Neural progenitor cell (in vitro differentiated cells): ENCODE data around the gene CERS1. TPM values are rescaled to one million over a fixed set of nuclear protein-coding genes. Genes with fewer than 3 reads are reported as not detected.

Experiments
- DNase-seq: peaks from one replicate; pipeline ENCODE4 v3.0.0-alpha.2; 2016; ENCODE audit warnings: low spot score
- H2AFZ ChIP-seq: fragments of 200-600 bp; sonication (generic); replicated peaks from 2 replicates; pipeline ENCODE4 v1.6.1; 2016; ENCODE audit warnings: antibody characterized with exemption
- H3F3A ChIP-seq: fragments of 200-600 bp; sonication (generic); 2 replicates; pipeline ENCODE4 v1.6.1; 2016; ENCODE audit warnings: antibody characterized with exemption, low read depth
- H3K27ac ChIP-seq: fragments of 200-600 bp; sonication (generic); 2 replicates; pipeline ENCODE4 v1.5.1; 2016; ENCODE audit warnings: mild to moderate bottlenecking
- H3K27me3 ChIP-seq: fragments of 200-600 bp; sonication (generic); 2 replicates; pipeline ENCODE4 v1.6.1; 2016; ENCODE audit warnings: mild to moderate bottlenecking, moderate library complexity
- H3K36me3 ChIP-seq: fragments of 200-600 bp; sonication (generic); 2 replicates; pipeline ENCODE4 v1.5.1; 2016
- H3K4me1 ChIP-seq: fragments of 200-600 bp; sonication (generic); 2 replicates; pipeline ENCODE4 v1.6.1; 2016; ENCODE audit warnings: mixed run types
- H3K4me2 ChIP-seq: fragments of 200-600 bp; sonication (generic); 2 replicates; pipeline ENCODE4 v1.6.1; 2016
- H3K4me3 ChIP-seq: fragments of 200-600 bp; sonication (generic); 2 replicates; pipeline ENCODE4 v1.5.1; 2016
- H3K79me2 ChIP-seq: fragments of 200-600 bp; sonication (generic); 2 replicates; pipeline ENCODE4 v1.6.1; 2016; ENCODE audit warnings: low read depth
- H3K9ac ChIP-seq: fragments of 200-600 bp; sonication (generic); 2 replicates; pipeline ENCODE4 v1.6.1; 2016
- H3K9me3 ChIP-seq: fragments of 200-600 bp; sonication (generic); 2 replicates; pipeline ENCODE4 v1.5.1; 2016; ENCODE audit warnings: low read depth
- H4K20me1 ChIP-seq: fragments of 200-600 bp; sonication (generic); 2 replicates; pipeline ENCODE4 v1.6.1; 2016; ENCODE audit warnings: low read depth
- H3K27ac Mint-ChIP-seq: 3 replicates; pipeline ENCODE4 v1.8.0; 2021; ENCODE audit warnings: mixed read lengths
- H3K27me3 Mint-ChIP-seq: 2 replicates; pipeline ENCODE4 v1.8.0; 2022; ENCODE audit warnings: low read depth, mild to moderate bottlenecking, inconsistent platforms, moderate library complexity, mixed read lengths; ENCODE audit not compliant: insufficient read depth
- H3K36me3 Mint-ChIP-seq: 3 replicates; pipeline ENCODE4 v1.8.0; 2021; ENCODE audit warnings: mixed read lengths
- H3K4me1 Mint-ChIP-seq: 3 replicates; pipeline ENCODE4 v1.8.0; 2021; ENCODE audit warnings: mixed read lengths
- H3K4me3 Mint-ChIP-seq: 3 replicates; pipeline ENCODE4 v1.8.0; 2021; ENCODE audit warnings: mild to moderate bottlenecking, moderate library complexity, mixed read lengths
- H3K9me3 Mint-ChIP-seq: 3 replicates; pipeline ENCODE4 v1.8.0; 2020; ENCODE audit warnings: mixed read lengths
- CTCF ChIP-seq: fragments of 200-600 bp; sonication (generic); IDR thresholded peaks from 2 replicates; pipeline ENCODE4 v1.5.1; 2017; ENCODE audit warnings: antibody characterized with exemption, mild to moderate bottlenecking
- EZH2 ChIP-seq: fragments of 200-600 bp; sonication (generic); IDR thresholded peaks from 2 replicates; pipeline ENCODE4 v1.6.1; 2017; ENCODE audit warnings: antibody characterized with exemption, mild to moderate bottlenecking, moderate library complexity
- EZH2phosphoT487 ChIP-seq: fragments of 200-600 bp; sonication (generic); IDR thresholded peaks from 2 replicates; pipeline ENCODE4 v1.6.1; 2017; ENCODE audit warnings: antibody characterized with exemption
- total RNA-seq: library from RNA; depleted of rRNA; stranded (reverse); fragments of >200 nt; gene quantifications from 2 replicates; pipeline ENCODE4 v1.2.3, GENCODE V29; 2015; ENCODE audit warnings: low replicate concordance

The CERS1 gene
- total RNA-seq, 1 donor from 2014 or later: 1.9 TPM

GRCh38 chr19:18846862-18847548 lies 49.0 kb downstream of the CERS1 start:
- Histone ChIP-seq H3K36me3 (no peaks in the 10 kb centered on the region), H3K4me1 (no peaks in the 10 kb centered on the region)

GRCh38 chr19:18845961-18846360 lies 50.0 kb downstream of the CERS1 start:
- Mint-ChIP-seq H3K4me1 (peaks cover 26% of the 10 kb centered on the region), H3K9me3 (no peaks in the 10 kb centered on the region), H3K4me3 (no peak overlapping the region), H3K36me3 (peaks cover 11% of the 10 kb centered on the region), H3K27ac (no peak overlapping the region), H3K27me3 (no peaks in the 10 kb centered on the region)
- TF ChIP-seq CTCF: no peak
- no peak for TF ChIP-seq EZH2phosphoT487
- no peak for TF ChIP-seq EZH2
- no peak overlapping the region for H2AFZ ChIP-seq
- H3F3A ChIP-seq: peaks cover 11% of the 10 kb centered on the region
- no peak overlapping the region for H3K9ac ChIP-seq
- H3K36me3 ChIP-seq: no peaks in the 10 kb centered on the region
- no peaks in the 10 kb centered on the region for H3K9me3 ChIP-seq
- no peak for DNase-seq
- H3K4me2 ChIP-seq: no peak overlapping the region
- peaks cover 98% of the 10 kb centered on the region for H4K20me1 ChIP-seq
- no peaks in the 10 kb centered on the region for H3K27me3 ChIP-seq
- no peak overlapping the region for H3K27ac ChIP-seq
- H3K79me2 ChIP-seq: peaks cover 58% of the 10 kb centered on the region
- H3K4me3 ChIP-seq: no peak overlapping the region
- H3K4me1 ChIP-seq: peaks cover under 1% of the 10 kb centered on the region

More at GRCh38 chr19:18846862-18847548, 49.0 kb downstream of the CERS1 start:
- H2AFZ ChIP-seq: no peak overlapping the region
- H3K9me3 ChIP-seq: no peaks in the 10 kb centered on the region
- no peaks in the 10 kb centered on the region for H3K27me3 ChIP-seq
- DNase-seq: peak; percentile 91
- H3F3A ChIP-seq: peaks cover 11% of the 10 kb centered on the region
- H4K20me1 ChIP-seq: peaks cover 96% of the 10 kb centered on the region
- H3K4me1 Mint-ChIP-seq: peaks cover 21% of the 10 kb centered on the region
- TF ChIP-seq CTCF (peak; percentile 93), EZH2 (no peak)
- no peak overlapping the region for H3K4me3 ChIP-seq
- H3K27ac Mint-ChIP-seq: peak overlapping the region; percentile 27
- H3K36me3 Mint-ChIP-seq: peaks cover 14% of the 10 kb centered on the region
- peaks cover 48% of the 10 kb centered on the region for H3K79me2 ChIP-seq
- no peak overlapping the region for H3K9ac ChIP-seq
- H3K4me2 ChIP-seq: no peak overlapping the region
- H3K9me3 Mint-ChIP-seq: no peaks in the 10 kb centered on the region
- H3K27ac ChIP-seq: no peak overlapping the region
- H3K27me3 Mint-ChIP-seq: no peaks in the 10 kb centered on the region
- no peak overlapping the region for H3K4me3 Mint-ChIP-seq

GRCh38 chr19:18844806-18845329 lies 51.1 kb downstream of the CERS1 start:
- H4K20me1 ChIP-seq: peaks cover 100% of the 10 kb centered on the region
- H3K36me3 ChIP-seq: no peaks in the 10 kb centered on the region
- H2AFZ ChIP-seq: no peak overlapping the region
- H3K27ac ChIP-seq: no peak overlapping the region
- Mint-ChIP-seq H3K27ac (no peak overlapping the region), H3K36me3 (peaks cover 7% of the 10 kb centered on the region), H3K4me1 (peaks cover 35% of the 10 kb centered on the region), H3K27me3 (no peaks in the 10 kb centered on the region), H3K4me3 (no peak overlapping the region), H3K9me3 (no peaks in the 10 kb centered on the region)
- H3K4me3 ChIP-seq: no peak overlapping the region
- peaks cover 12% of the 10 kb centered on the region for H3K4me1 ChIP-seq
- H3F3A ChIP-seq: peaks cover 11% of the 10 kb centered on the region
- peaks cover 69% of the 10 kb centered on the region for H3K79me2 ChIP-seq
- no peak overlapping the region for H3K9ac ChIP-seq
- no peaks in the 10 kb centered on the region for H3K27me3 ChIP-seq
- DNase-seq: no peak
- no peaks in the 10 kb centered on the region for H3K9me3 ChIP-seq
- TF ChIP-seq EZH2phosphoT487 (no peak), EZH2 (no peak), CTCF (no peak)
- no peak overlapping the region for H3K4me2 ChIP-seq
